GM12878 (cell line): ENCODE measurements around the gene SMTNL1. TPM values are rescaled to one million over a fixed set of nuclear protein-coding genes. Genes with fewer than 3 reads are reported as not detected.
A peak's percentile ranks its signal among the peaks of the same experiment; 100 is the strongest.

ENCODE experiments used
- ATAC-seq: fragments of 200-7000 bp; cut with Tn5 transposase; 3 replicates; pipeline ENCODE4 v1.9.1; 2020; ENCODE audit warnings: mild to moderate bottlenecking, moderate library complexity
- BruUV-seq: library from RNA; stranded (reverse); fragments of 400-500 nt; replicated peaks from 2 replicates; lab custom pipeline; 2021; lab: Mats Ljungman, UMichigan
- CTCF ChIA-PET: fragments of 300-600 bp; sonication (Branson Sonifier 250); formaldehyde crosslinking; extraction: SDS; loops from one replicate; lab custom pipeline; 2021; ENCODE audit warnings: inconsistent platforms; lab: Yijun Ruan, JAX
- POLR2A ChIA-PET: fragments of 350-600 bp; formaldehyde crosslinking; extraction: SDS; loops from one replicate; lab custom pipeline; 2021; ENCODE audit warnings: inconsistent platforms; lab: Charles Lee
- RAD21 ChIA-PET: fragments of 300-600 bp; sonication (Branson Sonifier 250); formaldehyde crosslinking; loops from one replicate; lab custom pipeline; 2023; ENCODE audit warnings: antibody characterized with exemption; ENCODE audit not compliant: unreplicated experiment; lab: Charles Lee
- SMC1A ChIA-PET: fragments of 300-600 bp; sonication (Branson Sonifier 250); formaldehyde crosslinking; loops from one replicate; lab custom pipeline; 2023; ENCODE audit not compliant: unreplicated experiment, uncharacterized antibody; lab: Charles Lee
- DNase-seq: peaks from one replicate; pipeline ENCODE4 v3.0.0-alpha.2; 2011; ENCODE audit warnings: low read depth, low spot score
- FAIRE-seq: peaks from 3 replicates; lab custom pipeline; 2011; peaks lifted over from hg19 to GRCh38; lab: Jason Lieb, UNC
- H2AFZ ChIP-seq: 2 replicates; pipeline ENCODE4 v1.6.0; 2011; ENCODE audit warnings: low read depth, low read length, control low read depth; ENCODE audit not compliant: control insufficient read depth
- H3K27ac ChIP-seq: 2 replicates; pipeline ENCODE4 v1.5.1; 2011; ENCODE audit warnings: control low read depth; ENCODE audit not compliant: control insufficient read depth, insufficient read depth
- H3K27me3 ChIP-seq, 2 experiments: replicated peaks in 1 of 2; 2 replicates each; pipeline versions ENCODE4 v1.6.0 to v1.6.1; 2011; ENCODE audit warnings: low read length in 1 of 2; ENCODE audit not compliant: control insufficient read depth in 2 of 2, insufficient read depth in 2 of 2
- H3K36me3 ChIP-seq, 2 experiments: 2 replicates each; pipeline ENCODE4 v1.5.1; 2011; ENCODE audit warnings: low read length in 1 of 2; ENCODE audit not compliant: control insufficient read depth in 2 of 2, insufficient read depth in 2 of 2
- H3K4me1 ChIP-seq: 2 replicates; pipeline ENCODE4 v1.6.1; 2011; ENCODE audit warnings: mild to moderate bottlenecking, low read length, moderate library complexity, mixed read lengths; ENCODE audit not compliant: control insufficient read depth, insufficient read depth
- H3K4me2 ChIP-seq: 2 replicates; pipeline ENCODE4 v1.6.0; 2011; ENCODE audit warnings: control low read depth; ENCODE audit not compliant: control insufficient read depth, insufficient read depth
- H3K4me3 ChIP-seq: fragments of 200-600 bp; sonication (generic); 2 replicates; pipeline ENCODE4 v1.5.1; 2016
- H3K79me2 ChIP-seq: 2 replicates; pipeline ENCODE4 v1.6.0; 2011; ENCODE audit warnings: low read length; ENCODE audit not compliant: control insufficient read depth, insufficient read depth
- H3K9ac ChIP-seq: 2 replicates; pipeline ENCODE4 v1.8.0; 2011; ENCODE audit warnings: low read length, control low read depth, mixed read lengths; ENCODE audit not compliant: control insufficient read depth, insufficient read depth
- H3K9me3 ChIP-seq: replicated peaks from 3 replicates; pipeline ENCODE4 v1.5.1; 2011; ENCODE audit warnings: mild to moderate bottlenecking, low read length; ENCODE audit not compliant: control insufficient read depth, insufficient read depth
- H4K20me1 ChIP-seq: 2 replicates; pipeline ENCODE4 v1.6.0; 2011; ENCODE audit not compliant: control insufficient read depth, insufficient read depth
- ATF3 ChIP-seq: IDR thresholded peaks from 2 replicates; pipeline ENCODE4 v1.6.1; 2011; ENCODE audit warnings: low read depth, mild to moderate bottlenecking, low read length, moderate library complexity, borderline replicate concordance; ENCODE audit errors: extremely low read depth
- BRCA1 ChIP-seq: IDR thresholded peaks from 2 replicates; pipeline ENCODE4 v1.6.1; 2011; ENCODE audit warnings: low read depth, low read length, improper control_type of control experiment
- DPF2 ChIP-seq: fragments of 450-650 bp; IDR thresholded peaks from 2 replicates; pipeline ENCODE4 v1.6.1; 2017; ENCODE audit warnings: mild to moderate bottlenecking
- EED ChIP-seq: sonication (generic); IDR thresholded peaks from 2 replicates; pipeline ENCODE4 v1.6.1; 2016; ENCODE audit warnings: antibody characterized with exemption, low read depth
- ESRRA ChIP-seq: IDR thresholded peaks from 2 replicates; pipeline ENCODE4 v1.6.1; 2012; ENCODE audit warnings: mild to moderate bottlenecking, low read length, improper control_type of control experiment
- EZH2 ChIP-seq: IDR thresholded peaks from 2 replicates; pipeline ENCODE4 v1.6.1; 2012; ENCODE audit warnings: low read depth, mild to moderate bottlenecking, control low read depth, inconsistent platforms, low read length, borderline replicate concordance; ENCODE audit not compliant: control insufficient read depth
- FOS ChIP-seq: IDR thresholded peaks from 3 replicates; pipeline ENCODE4 v1.6.1; 2011; ENCODE audit warnings: borderline replicate concordance; ENCODE audit not compliant: insufficient read length; ENCODE audit errors: extremely low read depth
- FOXM1 ChIP-seq: IDR thresholded peaks from 2 replicates; pipeline ENCODE4 v1.6.1; 2012; ENCODE audit warnings: low read depth, mild to moderate bottlenecking, inconsistent platforms, low read length, moderate library complexity
- IRF5 ChIP-seq: fragments of 450-650 bp; IDR thresholded peaks from 2 replicates; pipeline ENCODE4 v1.6.1; 2017; ENCODE audit warnings: borderline replicate concordance
- RELB ChIP-seq: fragments of 450-650 bp; IDR thresholded peaks from 2 replicates; pipeline ENCODE4 v1.6.1; 2017; ENCODE audit warnings: low read depth, mild to moderate bottlenecking, moderate library complexity
- TAF1 ChIP-seq: IDR thresholded peaks from 2 replicates; pipeline ENCODE4 v1.6.1; 2011; ENCODE audit warnings: mild to moderate bottlenecking, low read depth, low read length, borderline replicate concordance
- YBX1 ChIP-seq: fragments of 450-650 bp; IDR thresholded peaks from 2 replicates; pipeline ENCODE4 v1.6.1; 2016; ENCODE audit warnings: antibody characterized with exemption
- YY1 ChIP-seq: IDR thresholded peaks from 2 replicates; pipeline ENCODE4 v1.6.1; 2011; ENCODE audit warnings: low read depth, mild to moderate bottlenecking, low read length
- ZNF24 ChIP-seq: fragments of 450-650 bp; IDR thresholded peaks from 2 replicates; pipeline ENCODE4 v1.6.1; 2017; ENCODE audit warnings: antibody characterized with exemption, mild to moderate bottlenecking
- WGBS: methylation state at CpG from one replicate; pipeline ENCODE4 v1.1.6; 2016; ENCODE audit warnings: low lambda C conversion rate; ENCODE audit not compliant: insufficient replicate concordance, insufficient coverage; ENCODE audit errors: missing lambda C conversion rate; 5-methylcytosine and 5-hydroxymethylcytosine counted together
- in situ Hi-C: fragments of 300-500 bp; cut with MboI; formaldehyde crosslinking; loops from 9 replicates; pipeline ENCODE4 v1.14.3; 2018; ENCODE audit warnings: mixed read lengths
- intact Hi-C: fragments of 100-400 bp; cut with micrococcal nuclease; formaldehyde crosslinking; loops from one replicate; pipeline ENCODE4 v1.14.2; 2022; ENCODE audit not compliant: unreplicated experiment
- polyA plus RNA-seq, 11 experiments: library from polyadenylated mRNA; depleted of rRNA in 4 of 11; unstranded in 6 of 11; stranded (reverse) in 5 of 11; fragments of >200 nt; fragmentation: Nextera tagmentation in 4 of 11; fragmentation: Illumina TruSeq in 1 of 11; extraction: Ambion mirVana in 4 of 11; extraction: Trizol in 1 of 11; gene quantifications; 1 replicate in 1 of 11; 2 replicates in 10 of 11; pipeline versions ENCODE4 v1.2.1 to v1.2.3, GENCODE V29; 2011 to 2016; ENCODE audit warnings: inconsistent platforms in 2 of 11, missing spikeins in 2 of 11, low read depth in 1 of 11
- total RNA-seq, 4 experiments: library from RNA; depleted of rRNA in 3 of 4; stranded (reverse); fragments of >200 nt in 3 of 4; fragmentation: Illumina TruSeq in 1 of 4; extraction: Trizol in 1 of 4; gene quantifications; 2 replicates each; pipeline versions ENCODE4 v1.2.1 to v1.2.3, GENCODE V29; 2013 to 2021
- TF ChIP-seq, protein P1 (sequence below): fragments of 450-650 bp; IDR thresholded peaks from 2 replicates; pipeline ENCODE4 v1.6.1; 2014; ENCODE audit warnings: mild to moderate bottlenecking
- TF ChIP-seq, protein P2 (sequence below): fragments of 450-650 bp; conservative IDR thresholded peaks from 2 replicates; pipeline ENCODE4 v1.6.1; 2017; ENCODE audit warnings: mild to moderate bottlenecking, moderate library complexity

Gene SMTNL1
- total and polyA plus RNA-seq, 10 of the 15 experiments (the other 5 are each of a cell fraction or from before 2014, with no cell fraction given) = 0.06 to 0.17 (median 0.10) TPM; not detected in 7

DNA sequence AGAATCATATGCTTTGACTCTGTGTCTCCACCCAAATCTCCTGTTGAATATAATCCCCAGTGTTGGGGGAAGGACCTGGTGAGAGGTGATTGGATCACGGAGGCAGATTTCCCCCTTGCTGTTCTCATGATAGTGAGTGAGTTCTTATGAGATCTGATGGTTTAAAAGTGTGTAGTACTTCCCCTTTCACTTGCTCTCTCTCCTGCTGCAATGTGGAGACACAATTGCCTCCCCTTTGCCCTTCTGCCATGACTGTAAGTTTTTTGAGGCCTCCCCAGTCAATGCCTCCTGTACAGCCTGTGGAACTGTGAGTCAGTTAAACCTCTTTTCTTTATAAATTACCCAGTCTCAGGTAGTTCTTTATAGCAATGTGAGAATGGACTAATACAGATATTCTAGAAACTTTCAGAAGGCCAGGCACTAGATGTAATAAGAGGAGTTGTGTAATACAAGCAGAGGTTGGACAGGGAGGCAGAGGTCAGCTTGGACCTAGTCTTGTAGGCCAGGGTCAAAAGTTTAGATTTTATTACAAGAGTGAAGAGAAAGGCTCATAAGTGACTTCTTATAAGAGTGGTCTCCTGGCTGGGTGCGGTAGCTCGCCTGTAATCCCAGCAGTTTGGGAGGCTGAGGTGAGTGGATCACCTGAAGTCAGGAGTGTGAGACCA lies 50.8 kb downstream of the SMTNL1 start:
- in situ Hi-C loops = no loop called here

More for the DNA sequence above, 50.8 kb downstream of the SMTNL1 start:
- no peak for FAIRE-seq
- Histone ChIP-seq H2AFZ (no peak overlapping the region), H3K27me3 (no peaks in the 10 kb centered on the region), H3K4me2 (no peak overlapping the region), H4K20me1 (no peaks in the 10 kb centered on the region), H3K9ac (no peak overlapping the region), H3K36me3 (no peaks in the 10 kb centered on the region), H3K79me2 (no peaks in the 10 kb centered on the region), H3K27ac (no peak overlapping the region), H3K4me3 (no peak overlapping the region), H3K4me1 (no peaks in the 10 kb centered on the region), H3K9me3 (peaks cover 1% of the 10 kb centered on the region; the same call in 1 of the 3 replicates)
- BruUV-seq = no TSS peak
- ChIA-PET SMC1A (no interaction called here), CTCF (no interaction called here), POLR2A (no interaction called here), RAD21 (interaction anchor here (1.3 kb wide), 1 partner anchor 9 kb away, joined by 3 read pairs; no protein-coding TSS in a partner anchor)
- 40% methylated on average over 3 of the region's 3 CpGs for WGBS
- no peak for TF ChIP-seq DPF2
- no peak for TF ChIP-seq ATF3
- no peak for TF ChIP-seq EZH2
- no peak for TF ChIP-seq EED
- TF ChIP-seq, protein P1, sequence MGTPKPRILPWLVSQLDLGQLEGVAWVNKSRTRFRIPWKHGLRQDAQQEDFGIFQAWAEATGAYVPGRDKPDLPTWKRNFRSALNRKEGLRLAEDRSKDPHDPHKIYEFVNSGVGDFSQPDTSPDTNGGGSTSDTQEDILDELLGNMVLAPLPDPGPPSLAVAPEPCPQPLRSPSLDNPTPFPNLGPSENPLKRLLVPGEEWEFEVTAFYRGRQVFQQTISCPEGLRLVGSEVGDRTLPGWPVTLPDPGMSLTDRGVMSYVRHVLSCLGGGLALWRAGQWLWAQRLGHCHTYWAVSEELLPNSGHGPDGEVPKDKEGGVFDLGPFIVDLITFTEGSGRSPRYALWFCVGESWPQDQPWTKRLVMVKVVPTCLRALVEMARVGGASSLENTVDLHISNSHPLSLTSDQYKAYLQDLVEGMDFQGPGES = no peak
- TF ChIP-seq RELB = no peak
- no peak for TF ChIP-seq YY1
- no peak for TF ChIP-seq TAF1
- TF ChIP-seq ESRRA = no peak
- TF ChIP-seq FOS = no peak
- TF ChIP-seq BRCA1 = no peak
- TF ChIP-seq FOXM1 = no peak
- TF ChIP-seq YBX1 = no peak
- TF ChIP-seq, protein P2, sequence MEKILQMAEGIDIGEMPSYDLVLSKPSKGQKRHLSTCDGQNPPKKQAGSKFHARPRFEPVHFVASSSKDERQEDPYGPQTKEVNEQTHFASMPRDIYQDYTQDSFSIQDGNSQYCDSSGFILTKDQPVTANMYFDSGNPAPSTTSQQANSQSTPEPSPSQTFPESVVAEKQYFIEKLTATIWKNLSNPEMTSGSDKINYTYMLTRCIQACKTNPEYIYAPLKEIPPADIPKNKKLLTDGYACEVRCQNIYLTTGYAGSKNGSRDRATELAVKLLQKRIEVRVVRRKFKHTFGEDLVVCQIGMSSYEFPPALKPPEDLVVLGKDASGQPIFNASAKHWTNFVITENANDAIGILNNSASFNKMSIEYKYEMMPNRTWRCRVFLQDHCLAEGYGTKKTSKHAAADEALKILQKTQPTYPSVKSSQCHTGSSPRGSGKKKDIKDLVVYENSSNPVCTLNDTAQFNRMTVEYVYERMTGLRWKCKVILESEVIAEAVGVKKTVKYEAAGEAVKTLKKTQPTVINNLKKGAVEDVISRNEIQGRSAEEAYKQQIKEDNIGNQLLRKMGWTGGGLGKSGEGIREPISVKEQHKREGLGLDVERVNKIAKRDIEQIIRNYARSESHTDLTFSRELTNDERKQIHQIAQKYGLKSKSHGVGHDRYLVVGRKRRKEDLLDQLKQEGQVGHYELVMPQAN = no peak
- TF ChIP-seq ZNF24 = no peak
- no peak for TF ChIP-seq IRF5
- no peak for DNase-seq
- peak; percentile 58 for ATAC-seq
- intact Hi-C loops = no loop called here
